ENCODE measurements around the gene CDH23. TPM values are rescaled to one million over a fixed set of nuclear protein-coding genes. Genes with fewer than 3 reads are reported as not detected.

Gene CDH23
- total RNA-seq, 2 experiments from 2014 or later = 3.7 to 5.3 TPM

- peak overlapping the region; percentile 89 for H3K27ac Mint-ChIP-seq
- peaks cover 68% of the 10 kb centered on the region for H3K4me1 Mint-ChIP-seq
- peaks cover 37% of the 10 kb centered on the region for H3K36me3 Mint-ChIP-seq
- H3K4me3 Mint-ChIP-seq = peak overlapping the region; percentile 91
- H3K27me3 Mint-ChIP-seq = no peaks in the 10 kb centered on the region
- no peaks in the 10 kb centered on the region for H3K9me3 Mint-ChIP-seq
- POLR2A ChIA-PET = interaction anchor here (0.7 to 15.2 kb wide), 6 partner anchors 16 to 355 kb away, joined by 3 to 341 read pairs (median 38); no protein-coding TSS in a partner anchor
- DNase-seq (no peak), ATAC-seq (ENCODE audit: low read depth) (no peak)
Measured at GRCh38 chr10:71769279-71769823, 372.6 kb downstream of the CDH23 start.

- Mint-ChIP-seq H3K4me3 (peak overlapping the region; percentile 91), H3K27ac (peak overlapping the region; percentile 89), H3K36me3 (peaks cover 36% of the 10 kb centered on the region), H3K27me3 (no peaks in the 10 kb centered on the region), H3K4me1 (peaks cover 68% of the 10 kb centered on the region), H3K9me3 (no peaks in the 10 kb centered on the region)
- POLR2A ChIA-PET = interaction anchor here (6.0 to 15.2 kb wide), 3 partner anchors 17 to 42 kb away, joined by 71 to 341 read pairs (median 138); no protein-coding TSS in a partner anchor
- ATAC-seq (ENCODE audit: low read depth) (no peak), DNase-seq (no peak)
Measured at GRCh38 chr10:71770255-71770654, 373.5 kb downstream of the CDH23 start.

- Mint-ChIP-seq H3K4me3 (peak overlapping the region; percentile 91), H3K27me3 (no peaks in the 10 kb centered on the region), H3K27ac (peak overlapping the region; percentile 89), H3K4me1 (peaks cover 68% of the 10 kb centered on the region), H3K36me3 (peaks cover 36% of the 10 kb centered on the region), H3K9me3 (no peaks in the 10 kb centered on the region)
- ATAC-seq (ENCODE audit: low read depth) (no peak), DNase-seq (no peak)
- POLR2A ChIA-PET = interaction anchor here (6.0 to 15.2 kb wide), 3 partner anchors 18 to 43 kb away, joined by 71 to 341 read pairs (median 138); no protein-coding TSS in a partner anchor
Measured at GRCh38 chr10:71770789-71771188, 374.1 kb downstream of the CDH23 start.

- Mint-ChIP-seq H3K4me1 (peaks cover 70% of the 10 kb centered on the region), H3K4me3 (peak overlapping the region; percentile 91), H3K36me3 (peaks cover 36% of the 10 kb centered on the region), H3K27ac (peak overlapping the region; percentile 89), H3K27me3 (no peaks in the 10 kb centered on the region), H3K9me3 (no peaks in the 10 kb centered on the region)
- POLR2A ChIA-PET = interaction anchor here (1.1 to 15.2 kb wide), 6 partner anchors 18 to 75 kb away, joined by 4 to 341 read pairs (median 49); no protein-coding TSS in a partner anchor
- DNase-seq (no peak), ATAC-seq (ENCODE audit: low read depth) (no peak)
Measured at GRCh38 chr10:71771204-71771603, 374.5 kb downstream of the CDH23 start.

GRCh38 chr10:71771821-71772617, 375.3 kb downstream of the CDH23 start:
- Mint-ChIP-seq H3K4me1 (peaks cover 70% of the 10 kb centered on the region), H3K4me3 (peak overlapping the region; percentile 91), H3K9me3 (no peaks in the 10 kb centered on the region), H3K27ac (peak overlapping the region; percentile 89), H3K36me3 (peaks cover 29% of the 10 kb centered on the region), H3K27me3 (no peaks in the 10 kb centered on the region)
- ATAC-seq (ENCODE audit: low read depth) (no peak), DNase-seq (no peak)
- POLR2A ChIA-PET = interaction anchor here (1.1 to 15.2 kb wide), 13 partner anchors 9 to 79 kb away, joined by 3 to 341 read pairs (median 17); partner anchors contain the start of gene PSAP

GRCh38 chr10:71772832-71773220, 376.1 kb downstream of the CDH23 start:
- Mint-ChIP-seq H3K9me3 (no peaks in the 10 kb centered on the region), H3K27ac (peak overlapping the region; percentile 89), H3K4me3 (peak overlapping the region; percentile 91), H3K27me3 (no peaks in the 10 kb centered on the region), H3K4me1 (peaks cover 66% of the 10 kb centered on the region), H3K36me3 (peaks cover 28% of the 10 kb centered on the region)
- ATAC-seq (ENCODE audit: low read depth) = no peak
- DNase-seq = no peak
- POLR2A ChIA-PET = interaction anchor here (0.5 to 15.2 kb wide), 18 partner anchors 7 to 395 kb away, joined by 3 to 341 read pairs (median 10); partner anchors contain the start of gene PSAP

- peak; percentile 63 for ATAC-seq (ENCODE audit: low read depth)
- peaks cover 65% of the 10 kb centered on the region for H3K4me1 Mint-ChIP-seq
- peaks cover 24% of the 10 kb centered on the region for H3K36me3 Mint-ChIP-seq
Measured at GRCh38 chr10:71773221-71773971, 376.7 kb downstream of the CDH23 start, which contains the start of gene VSIR. Gene VSIR (minus strand): TSS chr10:71773520. CDS start chr10:71773439, 81 bp downstream.

GRCh38 chr10:71774916-71775702, 378.4 kb downstream of the CDH23 start:
- peak overlapping the region; percentile 88 for H3K4me3 Mint-ChIP-seq
- H3K36me3 Mint-ChIP-seq = peaks cover 12% of the 10 kb centered on the region
- peaks cover 65% of the 10 kb centered on the region for H3K4me1 Mint-ChIP-seq
- no peaks in the 10 kb centered on the region for H3K27me3 Mint-ChIP-seq
- peak overlapping the region; percentile 92 for H3K27ac Mint-ChIP-seq
- ATAC-seq (ENCODE audit: low read depth) (no peak), DNase-seq (no peak)
- no peaks in the 10 kb centered on the region for H3K9me3 Mint-ChIP-seq
- POLR2A ChIA-PET = interaction anchor here (1.0 to 15.2 kb wide), 9 partner anchors 8 to 76 kb away, joined by 3 to 341 read pairs (median 12); partner anchors contain the start of gene PSAP

More at GRCh38 chr10:71773221-71773971, 376.7 kb downstream of the CDH23 start, which contains the start of gene VSIR:
- Mint-ChIP-seq H3K4me3 (peak within 1 kb of the TSS; percentile 91), H3K27me3 (no peaks in the 10 kb centered on the region), H3K27ac (peak within 1 kb of the TSS; percentile 94), H3K9me3 (no peaks in the 10 kb centered on the region)
- peak; percentile 100 for DNase-seq
- POLR2A ChIA-PET = interaction anchor here (0.5 to 15.2 kb wide), 20 partner anchors 8 to 409 kb away, joined by 3 to 341 read pairs (median 8); partner anchors contain the start of gene PSAP

GRCh38 chr10:71776481-71776925, 379.8 kb downstream of the CDH23 start:
- POLR2A ChIA-PET = interaction anchor here (1.4 to 15.2 kb wide), 5 partner anchors 10 to 63 kb away, joined by 4 to 341 read pairs (median 4); no protein-coding TSS in a partner anchor
- peaks cover 61% of the 10 kb centered on the region for H3K4me1 Mint-ChIP-seq
- peaks cover 7% of the 10 kb centered on the region for H3K36me3 Mint-ChIP-seq
- ATAC-seq (ENCODE audit: low read depth) (no peak), DNase-seq (no peak)
- H3K27ac Mint-ChIP-seq = peak overlapping the region; percentile 92
- H3K9me3 Mint-ChIP-seq = no peaks in the 10 kb centered on the region
- H3K27me3 Mint-ChIP-seq = no peaks in the 10 kb centered on the region
- H3K4me3 Mint-ChIP-seq = peak overlapping the region; percentile 88

- Mint-ChIP-seq H3K36me3 (no peaks in the 10 kb centered on the region), H3K9me3 (no peaks in the 10 kb centered on the region), H3K4me3 (no peak overlapping the region), H3K4me1 (peaks cover 54% of the 10 kb centered on the region), H3K27me3 (no peaks in the 10 kb centered on the region), H3K27ac (peak overlapping the region; percentile 19)
- DNase-seq (no peak), ATAC-seq (ENCODE audit: low read depth) (no peak)
- POLR2A ChIA-PET = interaction anchor here (9.9 kb wide), 1 partner anchor 49 kb away, joined by 138 read pairs; no protein-coding TSS in a partner anchor
Measured at GRCh38 chr10:71777213-71777985, 380.7 kb downstream of the CDH23 start.

- Mint-ChIP-seq H3K27me3 (no peaks in the 10 kb centered on the region), H3K4me1 (peaks cover 59% of the 10 kb centered on the region), H3K4me3 (no peak overlapping the region), H3K27ac (no peak overlapping the region), H3K9me3 (no peaks in the 10 kb centered on the region), H3K36me3 (no peaks in the 10 kb centered on the region)
- ATAC-seq (ENCODE audit: low read depth) = no peak
- DNase-seq = no peak
- POLR2A ChIA-PET = no interaction called here
Measured at GRCh38 chr10:71778071-71778825, 381.5 kb downstream of the CDH23 start.

All from activated naive CD8-positive, alpha-beta T cell treated with anti-CD3 and anti-CD28 coated beads, Interleukin-2, amount 10 ng/mL, durations not matched to agents 7 days and 5 days (primary cell).